ENCODE results near the gene IFI44. TPM values are rescaled to one million over a fixed set of nuclear protein-coding genes. Genes with fewer than 3 reads are reported as not detected.
A peak's percentile ranks its signal among the peaks of the same experiment; 100 is the strongest.

The IFI44 gene, protein sequence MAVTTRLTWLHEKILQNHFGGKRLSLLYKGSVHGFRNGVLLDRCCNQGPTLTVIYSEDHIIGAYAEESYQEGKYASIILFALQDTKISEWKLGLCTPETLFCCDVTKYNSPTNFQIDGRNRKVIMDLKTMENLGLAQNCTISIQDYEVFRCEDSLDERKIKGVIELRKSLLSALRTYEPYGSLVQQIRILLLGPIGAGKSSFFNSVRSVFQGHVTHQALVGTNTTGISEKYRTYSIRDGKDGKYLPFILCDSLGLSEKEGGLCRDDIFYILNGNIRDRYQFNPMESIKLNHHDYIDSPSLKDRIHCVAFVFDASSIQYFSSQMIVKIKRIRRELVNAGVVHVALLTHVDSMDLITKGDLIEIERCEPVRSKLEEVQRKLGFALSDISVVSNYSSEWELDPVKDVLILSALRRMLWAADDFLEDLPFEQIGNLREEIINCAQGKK
- total RNA-seq (2014; rRNA removed; shearing (Covaris generic); ENCODE audit: low replicate concordance), result 58.6 and 155 TPM in 2 replicates

DNA sequence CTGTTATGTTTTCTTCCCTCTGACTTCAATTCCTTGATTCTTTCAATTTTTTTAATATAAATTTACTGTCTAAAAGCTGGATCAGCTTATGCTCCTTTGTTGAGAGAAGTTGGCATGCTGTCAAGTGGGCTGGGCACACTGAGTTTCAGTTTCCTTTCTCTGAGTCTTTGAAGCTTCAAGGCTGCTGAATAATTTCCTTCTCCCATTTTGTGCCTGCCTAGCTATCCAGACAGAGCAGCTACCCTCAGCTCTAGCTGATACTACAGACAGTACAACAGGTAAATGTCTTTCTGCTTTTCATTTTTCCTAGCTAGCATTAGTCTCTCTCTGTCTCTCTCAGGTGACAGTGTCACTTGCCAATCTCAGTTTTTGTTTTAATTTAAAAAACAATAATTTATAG is at the start of gene IFI44:
TSS of gene IFI44 (plus strand) at position 204 of the 400 bp plus-strand sequence. CDS start 365 bp downstream, outside the sequence.
- peak within 1 kb of the TSS; percentile 54 for H3K4me3 ChIP-seq
- 0 out of 2 replicates have a peak, but pooled peaks cover 3% of the 10 kb centered on the region for H3K9me3 ChIP-seq
- no peaks in the 10 kb centered on the region for H3K27me3 ChIP-seq
- DNase-seq, result peak; percentile 82
- peaks cover 6% of the 10 kb centered on the region for H3K36me3 ChIP-seq

DNA sequence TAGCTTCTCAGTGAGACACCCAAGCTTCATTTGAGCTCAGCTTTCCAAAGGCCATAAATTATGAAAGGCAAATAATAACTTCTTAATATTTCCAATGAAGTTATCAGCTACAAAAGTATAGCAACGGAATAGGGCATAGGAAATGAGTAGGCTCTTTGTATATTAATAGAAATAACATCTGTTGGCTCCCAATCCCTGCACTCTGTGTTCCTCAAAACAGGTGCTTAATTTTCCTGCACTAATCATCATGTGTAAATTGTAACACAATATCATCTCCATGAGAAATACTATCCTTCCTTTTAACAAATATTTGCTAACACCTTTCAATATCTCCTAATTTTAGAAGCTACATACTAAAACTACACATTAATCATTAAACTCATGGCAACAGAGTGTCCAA is 48.6 kb upstream of the IFI44 start:
- Histone ChIP-seq H3K36me3 (no peaks in the 10 kb centered on the region), H3K27me3 (no peaks in the 10 kb centered on the region), H3K4me3 (no peak overlapping the region), H3K9me3 (no peaks in the 10 kb centered on the region)
- no peak for DNase-seq

DNA sequence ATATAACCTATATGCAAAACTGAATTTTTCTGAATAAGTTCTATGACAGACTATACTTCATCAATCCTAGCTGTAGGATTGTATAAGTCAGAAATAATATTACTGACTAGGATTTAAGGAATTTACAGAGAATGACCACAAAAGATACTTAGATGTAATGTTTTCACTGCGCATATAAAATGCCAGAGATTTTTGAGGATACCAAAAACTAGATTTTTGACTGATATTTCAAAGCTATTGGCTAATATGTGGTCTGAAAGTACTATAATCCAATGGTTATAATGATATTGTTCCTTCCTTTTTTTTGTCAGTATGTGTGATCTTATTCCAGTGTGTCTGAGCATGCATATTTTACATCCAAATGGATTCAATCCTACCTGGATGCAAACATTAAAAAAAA is 46.4 kb upstream of the IFI44 start:
- H3K36me3 ChIP-seq, result no peaks in the 10 kb centered on the region
- no peak for DNase-seq
- H3K4me3 ChIP-seq, result no peak overlapping the region
- H3K27me3 ChIP-seq, result no peaks in the 10 kb centered on the region
- H3K9me3 ChIP-seq, result no peaks in the 10 kb centered on the region

DNA sequence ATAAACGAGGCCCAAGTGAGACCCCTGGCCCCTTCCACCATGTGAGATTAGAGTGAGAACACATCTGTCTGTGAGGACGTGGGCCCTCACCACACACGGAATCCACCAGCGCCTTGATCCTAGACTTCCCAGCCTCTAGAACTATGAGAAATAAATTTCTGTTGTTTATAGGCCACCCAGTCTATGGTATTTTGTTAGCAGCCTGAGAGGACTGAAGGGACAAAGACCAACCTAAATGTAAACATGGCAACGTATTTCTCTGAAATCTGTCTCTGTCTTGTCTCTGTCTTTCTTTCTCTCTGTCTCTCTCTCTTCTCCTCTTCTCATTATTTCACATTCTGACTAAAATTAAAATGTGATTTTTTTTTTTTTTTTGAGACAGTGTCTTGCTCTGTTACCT is 45.0 kb upstream of the IFI44 start:
- Histone ChIP-seq H3K9me3 (no peaks in the 10 kb centered on the region), H3K36me3 (no peaks in the 10 kb centered on the region), H3K27me3 (no peaks in the 10 kb centered on the region), H3K4me3 (no peak overlapping the region)
- DNase-seq, result no peak

DNA sequence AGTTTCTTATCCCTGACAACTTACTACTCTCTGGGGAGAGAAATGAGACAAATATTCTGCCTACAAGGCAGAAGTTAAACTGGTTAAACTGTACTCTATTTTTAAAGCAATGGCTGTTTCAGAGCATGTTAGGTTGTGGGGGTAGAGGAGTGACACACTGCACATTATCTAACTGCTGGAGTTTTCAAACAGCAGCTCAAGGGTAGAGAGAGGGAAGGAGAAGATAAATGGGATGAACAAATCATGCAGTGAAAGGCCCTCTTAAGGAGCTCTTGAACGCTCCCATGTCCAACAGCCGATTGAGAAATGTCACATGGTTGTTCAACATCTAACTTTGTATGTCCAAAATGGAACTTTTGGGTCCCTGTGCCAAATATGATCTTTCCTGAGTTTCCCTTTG is 43.4 kb upstream of the IFI44 start:
- DNase-seq, result no peak
- Histone ChIP-seq H3K4me3 (no peak overlapping the region), H3K36me3 (no peaks in the 10 kb centered on the region), H3K27me3 (no peaks in the 10 kb centered on the region), H3K9me3 (no peaks in the 10 kb centered on the region)

DNA sequence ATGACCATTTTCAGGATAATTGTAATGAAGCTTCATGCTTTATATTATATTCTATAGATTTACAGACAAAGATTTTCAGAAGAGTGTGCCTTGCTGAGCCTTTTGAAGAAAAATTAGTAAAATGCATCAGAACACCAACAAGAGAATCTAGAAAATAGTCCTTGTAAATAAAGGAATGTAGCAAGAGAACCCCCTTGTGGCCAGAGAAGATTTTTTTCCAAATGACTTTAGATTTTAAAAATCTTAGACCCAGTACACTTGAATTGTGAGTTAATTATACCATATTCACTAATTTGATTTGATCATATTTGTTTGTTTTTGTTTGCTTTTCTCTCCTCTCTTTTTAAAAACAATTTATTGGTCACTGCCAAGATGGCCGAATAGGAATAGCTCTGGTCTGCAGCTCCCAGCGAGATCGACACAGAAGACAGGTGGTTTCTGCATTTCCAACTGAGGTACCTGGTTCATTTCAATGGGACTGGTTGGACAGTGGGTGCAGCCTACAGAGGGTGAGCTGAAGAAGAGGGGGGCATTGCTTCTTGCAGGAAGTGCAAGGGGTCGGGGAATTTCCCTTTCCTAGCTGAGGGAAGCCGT is 42.2 kb upstream of the IFI44 start:
- Histone ChIP-seq H3K36me3 (no peaks in the 10 kb centered on the region), H3K9me3 (no peaks in the 10 kb centered on the region), H3K4me3 (no peak overlapping the region), H3K27me3 (no peaks in the 10 kb centered on the region)
- no peak for DNase-seq

DNA sequence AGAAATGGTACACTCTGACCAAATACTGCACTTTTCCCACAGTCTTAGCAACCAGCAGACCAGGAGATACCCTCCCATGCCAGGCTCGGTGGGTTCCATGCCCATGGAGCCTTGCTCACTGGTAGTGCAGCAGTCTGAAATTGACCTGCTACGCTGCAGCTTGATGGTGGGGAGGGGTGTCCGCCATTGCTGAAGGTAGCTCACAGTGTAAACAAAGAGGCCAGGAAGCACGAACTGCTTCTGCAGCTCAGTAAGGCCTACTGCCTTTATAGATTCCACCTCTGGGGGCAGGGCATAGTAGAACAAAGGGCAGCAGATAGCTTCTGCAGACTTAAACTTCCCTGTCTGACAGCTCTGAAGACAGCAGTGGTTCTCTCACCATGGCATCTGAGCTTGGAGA is 41.7 kb upstream of the IFI44 start:
- DNase-seq, result no peak
- Histone ChIP-seq H3K36me3 (no peaks in the 10 kb centered on the region), H3K27me3 (no peaks in the 10 kb centered on the region), H3K4me3 (no peak overlapping the region), H3K9me3 (no peaks in the 10 kb centered on the region)

DNA sequence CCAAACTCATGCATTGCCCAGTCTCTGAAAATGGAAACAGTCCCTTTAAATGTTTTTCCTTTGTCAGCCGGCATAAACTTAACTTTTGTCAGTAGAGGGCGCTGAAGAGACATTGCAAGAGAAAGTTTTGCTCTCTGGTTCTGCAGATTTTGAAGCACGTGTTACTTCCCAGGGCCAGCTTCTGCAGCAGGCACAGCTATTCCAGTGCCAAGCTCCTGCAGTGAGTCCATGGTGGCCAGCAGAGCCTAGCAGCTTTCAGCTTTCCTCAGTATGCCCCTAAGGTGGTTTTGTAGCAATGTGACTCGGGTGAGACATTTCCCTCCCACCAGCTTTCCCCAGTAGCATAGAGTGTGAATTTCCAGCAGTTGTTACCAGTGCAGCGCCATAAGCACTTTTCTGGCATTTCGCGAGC is 32.0 kb upstream of the IFI44 start:
- Histone ChIP-seq H3K4me3 (no peak overlapping the region), H3K27me3 (no peaks in the 10 kb centered on the region), H3K9me3 (no peaks in the 10 kb centered on the region), H3K36me3 (no peaks in the 10 kb centered on the region)
- DNase-seq, result peak; percentile 75

DNA sequence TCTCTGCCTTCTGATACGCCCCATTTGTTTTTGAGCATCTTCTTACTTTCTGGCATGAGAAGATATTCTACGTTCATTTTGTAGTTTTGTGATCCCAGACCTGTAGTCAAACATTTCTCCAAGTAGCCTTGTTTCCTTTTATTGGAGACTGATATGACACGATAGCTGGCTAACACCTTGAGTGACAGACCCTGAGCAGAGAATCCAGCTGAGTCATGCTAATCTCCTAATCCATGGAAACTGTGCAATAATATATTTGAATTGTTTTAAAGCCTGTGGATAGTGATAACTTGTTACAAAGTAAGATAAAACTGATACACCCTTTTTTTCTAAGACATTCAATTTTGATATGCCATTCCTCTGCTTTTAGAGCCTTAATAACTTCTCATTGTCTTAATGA is 30.6 kb upstream of the IFI44 start:
- DNase-seq, result no peak
- Histone ChIP-seq H3K9me3 (no peaks in the 10 kb centered on the region), H3K27me3 (no peaks in the 10 kb centered on the region), H3K4me3 (no peak overlapping the region; the same call in 1 of the 2 replicates), H3K36me3 (no peaks in the 10 kb centered on the region)

DNA sequence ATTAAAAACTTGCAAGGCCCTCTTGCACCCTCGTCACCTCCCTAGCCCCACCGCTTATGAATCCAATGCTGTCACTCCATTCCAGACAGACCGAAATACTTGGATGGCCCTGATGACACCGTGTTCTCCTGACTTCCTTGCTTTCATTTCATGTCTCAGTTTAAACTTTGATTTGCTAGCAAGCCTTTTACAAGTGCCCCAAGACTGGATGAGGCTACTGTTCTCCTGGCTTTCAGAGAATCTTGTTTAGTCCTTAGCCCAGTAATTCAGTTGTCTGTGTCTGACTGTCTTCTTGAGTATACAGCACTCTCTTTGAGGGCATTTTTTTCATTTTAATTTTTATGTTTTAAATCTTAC is 30.2 kb upstream of the IFI44 start:
- H3K27me3 ChIP-seq, result no peaks in the 10 kb centered on the region
- no peak for DNase-seq
- H3K36me3 ChIP-seq, result no peaks in the 10 kb centered on the region
- peak overlapping the region; percentile 38 for H3K4me3 ChIP-seq
- no peaks in the 10 kb centered on the region for H3K9me3 ChIP-seq

DNA sequence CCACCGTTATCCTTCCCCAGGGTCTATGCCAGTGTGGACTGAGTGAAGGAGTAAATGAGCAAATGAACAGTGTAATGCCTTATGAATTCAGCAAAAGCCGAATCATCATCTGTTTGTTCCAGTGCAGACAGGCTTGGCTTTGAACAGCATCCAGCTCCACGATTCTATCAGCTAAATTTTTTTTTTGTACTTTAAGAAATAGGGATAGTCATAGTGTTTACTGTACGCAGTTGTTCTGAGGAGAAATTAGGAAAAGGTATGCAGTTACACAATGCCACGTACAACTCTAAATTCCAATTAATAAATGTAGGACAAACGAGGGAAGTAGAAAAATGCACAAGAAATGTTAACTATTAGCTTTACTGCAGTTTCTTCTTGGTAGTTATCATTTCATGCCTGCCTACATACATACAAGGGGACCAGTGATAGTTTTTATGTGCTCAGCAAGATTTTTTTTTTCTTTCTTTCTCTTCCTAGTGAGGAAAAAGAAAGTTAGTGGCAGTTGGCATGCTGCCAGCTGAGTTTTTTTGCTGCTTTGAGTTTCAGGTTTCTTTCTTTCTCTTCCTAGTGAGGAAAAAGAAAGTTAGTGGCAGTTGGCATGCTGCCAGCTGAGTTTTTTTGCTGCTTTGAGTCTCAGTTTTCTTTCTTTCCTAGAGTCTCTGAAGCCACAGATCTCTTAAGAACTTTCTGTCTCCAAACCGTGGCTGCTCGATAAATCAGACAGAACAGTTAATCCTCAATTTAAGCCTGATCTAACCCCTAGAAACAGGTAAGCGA is 29.6 kb upstream of the IFI44 start, which contains the start of gene IFI44L:
TSS of gene IFI44L (plus strand) at position 646 of the 777 bp plus-strand sequence. CDS start 7,468 bp downstream, outside the sequence.
- Histone ChIP-seq H3K9me3 (no peaks in the 10 kb centered on the region), H3K4me3 (peak within 1 kb of the TSS; percentile 38), H3K36me3 (no peaks in the 10 kb centered on the region), H3K27me3 (no peaks in the 10 kb centered on the region)
- peak; percentile 31 for DNase-seq

DNA sequence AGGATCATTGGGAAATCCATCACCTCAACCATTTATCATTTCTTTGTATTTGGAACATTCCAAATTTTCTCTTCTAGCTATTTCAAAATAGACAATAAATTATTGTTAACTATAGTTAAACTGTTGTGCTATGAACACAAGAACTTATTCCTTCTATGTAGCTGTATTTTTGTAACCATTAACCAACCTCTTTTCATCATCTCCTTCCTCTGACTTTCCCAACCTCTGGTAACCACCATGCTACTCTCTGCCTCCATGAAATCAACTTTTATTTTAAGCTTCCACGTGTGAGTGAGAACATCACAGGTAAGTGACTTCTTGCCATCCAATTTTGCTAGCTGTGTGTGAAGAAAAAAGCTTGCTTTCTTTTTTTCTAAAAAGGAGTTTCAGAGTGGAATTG is 29.0 kb upstream of the IFI44 start:
- H3K27me3 ChIP-seq, result no peaks in the 10 kb centered on the region
- H3K36me3 ChIP-seq, result no peaks in the 10 kb centered on the region
- DNase-seq, result no peak
- H3K4me3 ChIP-seq, result peak overlapping the region; percentile 38
- H3K9me3 ChIP-seq, result no peaks in the 10 kb centered on the region

DNA sequence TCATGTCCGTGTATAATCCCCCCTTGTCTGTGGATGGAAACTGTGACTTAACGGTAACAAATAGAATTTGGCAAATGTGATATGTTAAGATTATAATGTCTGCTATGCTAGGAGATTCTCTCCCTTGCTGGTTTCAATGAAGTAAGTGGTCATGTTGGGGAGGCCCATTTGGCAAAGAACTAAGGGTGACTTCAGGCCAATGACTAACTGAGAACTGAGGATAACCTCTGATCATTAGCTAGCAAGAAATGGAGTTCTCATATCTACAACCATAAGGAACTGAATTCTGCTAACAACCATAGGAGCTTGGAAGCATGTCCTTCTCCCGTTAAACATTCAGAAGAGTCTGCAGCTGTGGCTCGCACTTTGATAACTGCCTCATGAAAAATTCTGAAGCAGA is 27.1 kb upstream of the IFI44 start:
- no peaks in the 10 kb centered on the region for H3K9me3 ChIP-seq
- no peaks in the 10 kb centered on the region for H3K36me3 ChIP-seq
- H3K27me3 ChIP-seq, result no peaks in the 10 kb centered on the region
- no peak overlapping the region for H3K4me3 ChIP-seq
- no peak for DNase-seq

DNA sequence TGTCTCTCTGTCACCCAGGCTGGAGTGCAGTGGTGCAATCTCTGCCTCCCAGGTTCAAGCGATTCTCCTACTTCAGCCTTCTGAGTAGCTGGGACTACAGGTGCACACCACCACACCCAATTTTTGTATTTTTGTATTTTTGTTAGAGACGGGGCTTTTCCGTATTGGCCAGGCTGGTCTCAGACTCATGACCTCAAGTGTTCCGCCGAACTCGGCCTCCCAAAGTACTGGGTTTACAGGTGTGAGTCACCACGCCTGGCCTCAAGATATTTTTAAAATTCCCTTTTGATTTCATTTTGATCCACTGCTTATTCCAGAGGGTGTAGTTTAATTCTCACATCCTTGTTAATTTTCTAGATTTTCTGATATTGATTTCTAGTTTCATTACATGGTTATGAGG is 25.6 kb upstream of the IFI44 start:
- Histone ChIP-seq H3K27me3 (no peaks in the 10 kb centered on the region), H3K4me3 (no peak overlapping the region), H3K36me3 (no peaks in the 10 kb centered on the region), H3K9me3 (no peaks in the 10 kb centered on the region)
- DNase-seq, result no peak

DNA sequence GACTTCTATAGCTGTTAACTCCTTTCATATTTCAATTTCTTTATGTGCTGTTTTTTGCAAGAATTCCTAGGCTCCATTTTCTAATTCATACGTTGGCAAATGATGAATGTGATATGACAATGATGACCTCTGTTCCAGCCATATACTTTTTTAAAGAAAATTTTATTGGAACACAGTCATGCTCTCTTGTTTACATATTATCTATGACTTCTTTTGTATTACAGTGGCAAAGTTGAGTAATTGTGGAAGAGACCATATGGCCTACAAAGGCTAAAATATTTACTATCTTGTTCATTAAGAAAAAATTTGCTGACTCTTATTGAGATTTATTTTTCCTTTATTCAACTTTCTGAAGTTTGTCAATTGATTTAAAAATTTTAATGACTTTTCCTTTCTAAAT is 22.3 kb upstream of the IFI44 start:
- Histone ChIP-seq H3K36me3 (no peaks in the 10 kb centered on the region), H3K9me3 (no peaks in the 10 kb centered on the region), H3K27me3 (no peaks in the 10 kb centered on the region), H3K4me3 (no peak overlapping the region)
- DNase-seq, result no peak

DNA sequence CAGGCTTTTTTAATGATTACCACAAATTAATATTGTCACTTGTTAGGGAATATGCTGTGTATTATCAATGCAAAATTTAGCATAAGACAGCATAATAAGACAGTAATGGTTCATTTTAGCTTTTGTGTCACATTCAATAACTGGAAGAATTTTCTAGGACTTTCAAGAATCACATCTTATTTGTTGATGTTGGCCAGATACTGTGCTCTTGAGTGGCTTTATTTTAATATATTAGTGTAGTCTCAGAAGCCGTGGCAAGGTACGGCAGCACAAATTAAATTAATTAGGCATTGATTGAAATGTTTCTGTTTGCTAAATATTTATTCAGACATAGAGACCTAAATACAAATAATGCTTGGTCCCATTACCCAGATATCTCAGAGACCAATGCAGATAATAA is 19.0 kb upstream of the IFI44 start:
- Histone ChIP-seq H3K36me3 (no peaks in the 10 kb centered on the region), H3K27me3 (no peaks in the 10 kb centered on the region), H3K4me3 (no peak overlapping the region), H3K9me3 (no peaks in the 10 kb centered on the region)
- DNase-seq, result no peak

DNA sequence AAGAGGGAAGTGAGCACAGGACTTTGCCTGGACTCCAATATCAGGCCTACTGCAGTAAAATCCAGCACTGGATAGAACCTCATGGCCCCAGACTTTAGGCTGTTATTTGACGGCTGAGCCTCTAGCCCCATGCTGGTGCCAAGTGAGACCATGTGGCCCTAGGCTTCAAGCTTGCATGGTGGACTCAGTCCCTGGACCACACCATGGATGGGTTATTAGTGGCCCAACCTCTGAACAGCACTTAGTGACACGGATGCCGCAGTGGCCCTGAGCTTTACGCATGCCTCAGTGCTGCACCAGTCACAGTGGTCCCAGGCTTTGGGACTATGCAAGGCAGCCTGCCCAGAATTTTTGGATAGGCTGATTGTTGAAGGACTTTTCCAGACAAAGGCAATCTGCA is 16.4 kb upstream of the IFI44 start:
- Histone ChIP-seq H3K4me3 (no peak overlapping the region), H3K9me3 (no peaks in the 10 kb centered on the region), H3K36me3 (no peaks in the 10 kb centered on the region), H3K27me3 (no peaks in the 10 kb centered on the region)
- no peak for DNase-seq
